NT2/D1 (cell line): ENCODE measurements around the gene TMEM267.

Experiments
- SUZ12 ChIP-seq: IDR thresholded peaks from 2 replicates; pipeline ENCODE4 v1.6.1; 2011; ENCODE audit not compliant: insufficient read length, insufficient read depth; ENCODE audit errors: extremely low read depth
- YY1 ChIP-seq: IDR thresholded peaks from 2 replicates; pipeline ENCODE4 v1.6.1; 2011; ENCODE audit not compliant: insufficient read length, insufficient read depth
- ZNF274 ChIP-seq: IDR thresholded peaks from 2 replicates; pipeline ENCODE4 v1.6.1; 2011; ENCODE audit warnings: mild to moderate bottlenecking, low read depth, low read length

GRCh38 chr5:43523662-43524072 is 40.0 kb upstream of the TMEM267 start:
- TF ChIP-seq ZNF274 (no peak), SUZ12 (no peak), YY1 (no peak)
